AG09319 (cell line): ENCODE data around the gene UCP3.

ENCODE experiments used
- DNase-seq: peaks from one replicate; pipeline ENCODE4 v3.0.0-alpha.2; 2010; ENCODE audit warnings: low read depth; ENCODE audit errors: extremely low read depth
- CTCF ChIP-seq: IDR thresholded peaks from 2 replicates; pipeline ENCODE4 v1.5.1; 2011; ENCODE audit warnings: low read depth, mild to moderate bottlenecking, inconsistent platforms, low read length, moderate library complexity

Gene UCP3

GRCh38 chr11:74008373-74009229 is at the start of gene UCP3:
UCP3 (minus strand) TSS chr11:74009085; CDS start chr11:74007042, 2,043 bp downstream.
- no peak for DNase-seq
- no peak for TF ChIP-seq CTCF

- TF ChIP-seq CTCF = no peak
- no peak for DNase-seq
Observed at GRCh38 chr11:74057249-74058151, 48.6 kb upstream of the UCP3 start.

- no peak for DNase-seq
Observed at GRCh38 chr11:74055938-74056337, 47.1 kb upstream of the UCP3 start.

GRCh38 chr11:74050465-74050864 is 41.6 kb upstream of the UCP3 start:
- DNase-seq = no peak
- TF ChIP-seq CTCF = no peak

More at GRCh38 chr11:74055938-74056337, 47.1 kb upstream of the UCP3 start:
- TF ChIP-seq CTCF = no peak

GRCh38 chr11:74048993-74049392 is 40.1 kb upstream of the UCP3 start:
- TF ChIP-seq CTCF = no peak
- DNase-seq = no peak

GRCh38 chr11:74044538-74044937 is 35.7 kb upstream of the UCP3 start:
- TF ChIP-seq CTCF = no peak
- DNase-seq = no peak

GRCh38 chr11:74043450-74043849 is 34.6 kb upstream of the UCP3 start:
- TF ChIP-seq CTCF = no peak
- DNase-seq = no peak
